GM10266 (cell line): ENCODE measurements around the gene CRLF1.

Experiments used
- DNase-seq: peaks from one replicate; pipeline ENCODE4 v3.0.0; 2012; ENCODE audit errors: extremely low spot score
- CTCF ChIP-seq: IDR thresholded peaks from 2 replicates; pipeline ENCODE4 v1.5.1; 2012; ENCODE audit warnings: mild to moderate bottlenecking, low read depth; ENCODE audit not compliant: control insufficient read depth, insufficient read depth; ENCODE audit errors: missing control alignments

Gene CRLF1

DNA sequence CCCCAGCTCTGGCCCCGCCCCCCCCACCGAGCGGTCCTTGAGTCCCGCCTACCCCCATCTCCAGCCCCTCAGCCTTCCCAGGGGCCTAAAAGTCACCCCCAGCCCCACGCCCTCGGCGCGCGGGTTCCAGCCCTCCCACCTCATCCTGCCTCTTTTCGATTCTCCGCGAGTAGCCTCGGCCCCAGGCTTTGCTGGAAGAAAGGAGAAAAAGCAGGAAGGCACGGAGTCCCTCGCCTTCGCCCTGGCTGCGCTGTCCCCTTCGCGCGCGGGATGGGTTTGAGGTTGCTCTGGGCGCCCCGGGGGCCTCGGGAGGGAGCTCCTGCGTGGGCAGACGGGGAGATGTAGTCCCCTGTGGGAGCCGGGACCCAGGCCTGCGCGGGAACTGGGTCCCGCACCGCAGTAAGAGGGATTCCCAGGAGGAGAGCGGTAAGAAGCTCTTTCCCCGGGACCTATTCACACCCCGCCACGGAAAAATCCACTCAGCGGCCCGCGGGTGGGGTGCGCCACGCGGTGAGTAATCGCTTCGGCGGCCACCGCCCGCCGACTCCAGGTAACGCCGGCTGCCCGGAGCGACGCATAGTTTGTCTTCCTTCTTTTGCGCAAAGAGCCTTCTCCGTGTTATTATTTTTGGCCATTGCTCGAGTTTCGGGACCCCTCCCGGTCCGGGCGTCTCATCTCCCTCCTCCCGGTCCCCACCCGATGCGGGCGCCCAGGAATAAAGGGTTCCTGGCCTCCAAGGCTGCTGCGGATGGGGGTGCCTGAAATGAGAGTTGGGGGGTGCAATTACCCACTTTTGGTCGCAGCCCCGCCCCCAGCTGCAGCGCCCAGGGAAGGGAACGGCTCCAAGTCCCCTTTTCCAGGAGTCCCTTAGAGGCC, 865 bp upstream of the CRLF1 start:
- DNase-seq = peak; percentile 40
- TF ChIP-seq CTCF = no peak

- DNase-seq = no peak
- TF ChIP-seq CTCF = no peak
Observed at GRCh38 chr19:18605546-18606280, 886 bp downstream of the CRLF1 start.

DNA sequence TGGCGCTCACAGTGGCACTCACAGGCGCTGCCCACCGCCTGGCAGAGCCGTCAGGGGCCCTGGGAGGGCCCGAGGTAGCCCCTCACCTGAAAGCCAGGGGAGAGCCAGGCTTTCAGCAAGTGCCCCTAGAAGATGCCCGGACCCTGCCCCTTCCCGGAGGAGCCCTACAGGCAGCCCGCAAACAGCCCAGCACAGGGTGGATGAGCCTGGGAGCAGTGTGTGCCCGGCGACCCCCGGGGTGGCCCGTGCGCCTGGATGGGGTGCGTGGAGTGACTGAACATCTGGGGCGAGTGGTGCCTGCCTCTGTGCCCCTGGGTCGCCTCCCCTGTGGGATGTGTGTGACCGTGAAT, 1.4 kb downstream of the CRLF1 start:
- DNase-seq = no peak
- no peak for TF ChIP-seq CTCF

GRCh38 chr19:18604820-18605159, 1.8 kb downstream of the CRLF1 start:
- no peak for TF ChIP-seq CTCF

GRCh38 chr19:18603958-18604819, 2.4 kb downstream of the CRLF1 start:
- DNase-seq = no peak
- no peak for TF ChIP-seq CTCF

More at GRCh38 chr19:18604820-18605159, 1.8 kb downstream of the CRLF1 start:
- DNase-seq = no peak

DNA sequence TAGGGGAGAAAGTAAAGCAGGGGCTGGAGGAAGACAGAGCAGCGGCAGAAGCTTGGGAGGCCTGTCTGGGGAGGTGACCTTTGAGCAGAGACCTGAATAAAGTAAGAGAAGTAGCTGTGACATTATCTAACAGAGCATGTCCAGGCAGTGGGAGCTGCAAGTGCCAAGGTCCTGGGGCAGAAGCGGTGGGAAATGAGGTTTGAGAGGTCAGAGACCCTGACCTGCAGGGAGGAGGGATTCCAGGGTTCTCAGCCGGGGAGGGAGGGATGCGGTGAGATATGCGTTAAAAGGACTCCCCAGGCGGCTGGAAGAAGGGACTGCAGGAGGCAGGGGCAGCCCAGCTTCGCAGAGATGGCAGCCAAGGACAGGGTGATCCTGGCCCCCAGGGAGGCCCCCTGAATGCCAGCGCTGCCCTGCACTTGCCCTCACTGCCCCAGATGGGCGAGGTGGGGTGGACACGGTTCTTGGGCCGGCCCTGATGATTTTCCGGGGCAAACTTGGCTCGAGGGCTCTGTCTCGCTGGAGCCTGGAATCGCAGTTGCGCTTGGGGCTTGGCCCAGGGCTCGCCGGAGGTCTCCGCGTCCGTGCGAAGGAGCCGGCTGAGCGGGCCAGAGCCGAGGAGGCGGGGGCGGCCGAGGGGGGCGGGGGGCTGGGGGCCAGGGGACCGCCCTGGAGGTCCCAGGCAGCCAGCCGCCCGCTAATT, 3.2 kb downstream of the CRLF1 start:
- DNase-seq = peak; percentile 50
- TF ChIP-seq CTCF = no peak
